K562 (cell line): ENCODE measurements around the gene MEF2D. TPM values are rescaled to one million over a fixed set of nuclear protein-coding genes. Genes with fewer than 3 reads are reported as not detected.

Source experiments
- ARNT ChIP-seq, 2 experiments: fragments of 450-650 bp; IDR thresholded peaks; 2 replicates each; pipeline ENCODE4 v1.6.1; 2016; ENCODE audit warnings: mild to moderate bottlenecking in 1 of 2
- BCOR ChIP-seq: fragments of 450-650 bp; IDR thresholded peaks from 2 replicates; pipeline ENCODE4 v1.6.1; 2016
- CREB3 ChIP-seq: fragments of 450-650 bp; conservative IDR thresholded peaks from 2 replicates; pipeline ENCODE4 v1.6.1; 2016; ENCODE audit warnings: missing genetic modification characterization, low read depth, mild to moderate bottlenecking, missing compliant biosample characterization, moderate library complexity
- DEAF1 ChIP-seq: fragments of 450-650 bp; formaldehyde crosslinking; IDR thresholded peaks from 2 replicates; pipeline ENCODE4 v1.4.0; 2020; ENCODE audit warnings: mild to moderate bottlenecking, moderate library complexity
- ESRRB ChIP-seq: fragments of 250-450 bp; sonication (Bioruptor Pico); IDR thresholded peaks from 2 replicates; pipeline ENCODE4 v1.5.0; 2020; ENCODE audit warnings: mild to moderate bottlenecking, moderate library complexity, borderline replicate concordance
- FOXA3 ChIP-seq, 2 experiments: fragments of 450-650 bp in 1 of 2; sonication (generic) in 1 of 2; formaldehyde crosslinking; IDR thresholded peaks in 1 of 2; conservative IDR thresholded peaks in 1 of 2; 2 replicates each; pipeline versions ENCODE4 v1.4.0 to v1.8.0; 2020 to 2022; ENCODE audit warnings: mild to moderate bottlenecking in 2 of 2, missing genetic modification reagents in 1 of 2
- FUS ChIP-seq: fragments of 200-400 bp; formaldehyde crosslinking; optimal IDR thresholded peaks from 2 replicates; pipeline ENCODE3; 2017; ENCODE audit warnings: low read depth, low read length
- LEF1 ChIP-seq: fragments of 450-650 bp; IDR thresholded peaks from 2 replicates; pipeline ENCODE4 v1.6.1; 2016; ENCODE audit warnings: mild to moderate bottlenecking
- PATZ1 ChIP-seq: fragments of 250-450 bp; sonication (Bioruptor Pico); IDR thresholded peaks from 2 replicates; pipeline ENCODE4 v1.5.0; 2020; ENCODE audit warnings: mild to moderate bottlenecking, borderline replicate concordance
- SRSF1 ChIP-seq: fragments of 200-400 bp; formaldehyde crosslinking; IDR thresholded peaks from 2 replicates; pipeline ENCODE4 v1.6.1; 2017; ENCODE audit warnings: mild to moderate bottlenecking, low read depth, low read length, moderate library complexity
- TSHZ1 ChIP-seq: fragments of 250-450 bp; sonication (Bioruptor Pico); IDR thresholded peaks from 2 replicates; pipeline ENCODE4 v1.4.0; 2020; ENCODE audit warnings: mild to moderate bottlenecking, moderate library complexity
- ZFX ChIP-seq: sonication (generic); formaldehyde crosslinking; IDR thresholded peaks from 2 replicates; pipeline ENCODE4 v1.8.0; 2022; ENCODE audit warnings: mild to moderate bottlenecking, missing genetic modification reagents, moderate library complexity
- ZNF592 ChIP-seq: fragments of 450-650 bp; IDR thresholded peaks from 2 replicates; pipeline ENCODE4 v1.6.1; 2017; ENCODE audit warnings: antibody characterized with exemption, mild to moderate bottlenecking
- polyA plus RNA-seq, 8 experiments: library from polyadenylated mRNA; depleted of rRNA in 4 of 8; stranded (reverse) in 5 of 8; unstranded in 3 of 8; fragments of >200 nt; fragmentation: Nextera tagmentation in 2 of 8; fragmentation: Illumina TruSeq in 1 of 8; extraction: Ambion mirVana in 2 of 8; extraction: Trizol in 1 of 8; gene quantifications; 2 replicates each; pipeline versions ENCODE4 v1.2.1 to v1.2.3, GENCODE V29; 2011 to 2014; ENCODE audit warnings: inconsistent platforms in 1 of 8, missing spikeins in 1 of 8
- total RNA-seq, 7 experiments: library from RNA; depleted of rRNA in 6 of 7; stranded (reverse); fragments of >200 nt in 6 of 7; fragmentation: Illumina TruSeq in 2 of 7; extraction: Trizol in 2 of 7; gene quantifications; 2 replicates each; pipeline versions ENCODE4 v1.2.1 to v1.2.3, GENCODE V29; 2011 to 2021; ENCODE audit warnings: low replicate concordance in 1 of 7

The MEF2D gene
- total and polyA plus RNA-seq, 9 of the 15 experiments (the other 6 are each of a cell fraction or from before 2014, with no cell fraction given): 0.10 to 19.5 (median 2.6) TPM

- no peak for TF ChIP-seq DEAF1 (CRISPR knock-in tag)
- no peak for TF ChIP-seq LEF1
- peak; percentile 78 for TF ChIP-seq ZFX (CRISPR knock-in tag)
- TF ChIP-seq BCOR: peak; percentile 36; the same call in 1 of the 2 replicates
- no peak for TF ChIP-seq SRSF1
- TF ChIP-seq CREB3 (tag): no peak
- no peak for TF ChIP-seq ARNT (IDR thresholded peaks at IDR 0.05)
- TF ChIP-seq TSHZ1 (CRISPR knock-in tag): no peak
- no peak for TF ChIP-seq FUS
- TF ChIP-seq PATZ1 (CRISPR knock-in tag): no peak
- no peak for TF ChIP-seq ESRRB
- TF ChIP-seq FOXA3 (CRISPR knock-in tag; conservative IDR thresholded peaks at IDR 0.05 in 1 of 2, IDR thresholded peaks at IDR 0.05 in 1 of 2): peak in 1 of 2 experiments; percentile 80; a peak in 2 of 4 replicates
- peak; percentile 40; the same call in 1 of the 2 replicates for TF ChIP-seq ZNF592
Measured at GRCh38 chr1:156421062-156421938, 79.3 kb downstream of the MEF2D start (continued).
